Measurements from ENCODE around the gene PLPP4. TPM values are rescaled to one million over a fixed set of nuclear protein-coding genes. Genes with fewer than 3 reads are reported as not detected.

PLPP4 gene
- total RNA-seq, 2 donors from 2014 or later, result not detected

- ATAC-seq, result no peak
- no peak for DNase-seq (ENCODE audit: low spot score)
- Mint-ChIP-seq H3K9me3 (no peaks in the 10 kb centered on the region), H3K4me3 (no peak overlapping the region), H3K27ac (no peak overlapping the region), H3K36me3 (no peaks in the 10 kb centered on the region), H3K27me3 (peaks cover 13 to 20% of the 10 kb centered on the region in 2 donors), H3K4me1 (ENCODE audit: low read depth in 2 of 2) (peaks cover 0 to 5% of the 10 kb centered on the region in 2 donors)
These were observed 23.9 kb upstream of the PLPP4 start for GRCh38 chr10:120433141-120433540.

- ATAC-seq (no peak), DNase-seq (ENCODE audit: low spot score) (no peak)
- Mint-ChIP-seq H3K9me3 (no peaks in the 10 kb centered on the region), H3K4me1 (ENCODE audit: low read depth in 2 of 2) (peaks cover 0 to under 1% of the 10 kb centered on the region in 2 donors), H3K27me3 (peaks cover 1 to 8% of the 10 kb centered on the region in 2 donors), H3K36me3 (no peaks in the 10 kb centered on the region), H3K27ac (no peak overlapping the region), H3K4me3 (no peak overlapping the region)
These were observed 20.5 kb upstream of the PLPP4 start for GRCh38 chr10:120436439-120437112.

- ATAC-seq (no peak), DNase-seq (ENCODE audit: low spot score) (no peak)
- Mint-ChIP-seq H3K9me3 (no peaks in the 10 kb centered on the region), H3K36me3 (no peaks in the 10 kb centered on the region), H3K27ac (no peak overlapping the region), H3K4me3 (no peak overlapping the region), H3K4me1 (ENCODE audit: low read depth in 2 of 2) (no peaks in the 10 kb centered on the region), H3K27me3 (peaks cover 0 to 4% of the 10 kb centered on the region in 2 donors)
These were observed 19.5 kb upstream of the PLPP4 start for GRCh38 chr10:120437541-120437940.

- Mint-ChIP-seq H3K4me1 (ENCODE audit: low read depth in 2 of 2) (peaks cover 0 to 6% of the 10 kb centered on the region in 2 donors), H3K36me3 (no peaks in the 10 kb centered on the region), H3K9me3 (no peaks in the 10 kb centered on the region), H3K27ac (no peak overlapping the region), H3K4me3 (no peak overlapping the region), H3K27me3 (peaks cover 33 to 39% of the 10 kb centered on the region in 2 donors)
- no peak for ATAC-seq
- DNase-seq (ENCODE audit: low spot score), result no peak
These were observed 5.1 kb upstream of the PLPP4 start for GRCh38 chr10:120451968-120452367.

GRCh38 chr10:120453319-120453718 lies 3.7 kb upstream of the PLPP4 start:
- Mint-ChIP-seq H3K4me3 (no peak overlapping the region), H3K4me1 (ENCODE audit: low read depth in 2 of 2) (peaks cover 0 to 6% of the 10 kb centered on the region in 2 donors), H3K27me3 (peaks cover 30 to 36% of the 10 kb centered on the region in 2 donors), H3K9me3 (no peaks in the 10 kb centered on the region), H3K36me3 (no peaks in the 10 kb centered on the region), H3K27ac (no peak overlapping the region)
- DNase-seq (ENCODE audit: low spot score) (no peak), ATAC-seq (no peak)

- no peak overlapping the region for H3K4me3 Mint-ChIP-seq
- peaks cover 0 to 6% of the 10 kb centered on the region in 2 donors for H3K4me1 Mint-ChIP-seq (ENCODE audit: low read depth in 2 of 2)
- no peaks in the 10 kb centered on the region for H3K36me3 Mint-ChIP-seq
- no peak for DNase-seq (ENCODE audit: low spot score)
- ATAC-seq, result no peak
- peaks cover 33 to 41% of the 10 kb centered on the region in 2 donors for H3K27me3 Mint-ChIP-seq
- no peak overlapping the region for H3K27ac Mint-ChIP-seq
- no peaks in the 10 kb centered on the region for H3K9me3 Mint-ChIP-seq
These were observed 3.1 kb upstream of the PLPP4 start for GRCh38 chr10:120453886-120454285.

- Mint-ChIP-seq H3K4me3 (no peak overlapping the region), H3K4me1 (ENCODE audit: low read depth in 2 of 2) (peaks cover 0 to 6% of the 10 kb centered on the region in 2 donors), H3K27me3 (peaks cover 39 to 43% of the 10 kb centered on the region in 2 donors), H3K36me3 (no peaks in the 10 kb centered on the region), H3K27ac (no peak overlapping the region), H3K9me3 (no peaks in the 10 kb centered on the region)
- ATAC-seq (no peak), DNase-seq (ENCODE audit: low spot score) (no peak)
These were observed 2.0 kb upstream of the PLPP4 start for GRCh38 chr10:120455004-120455403.

GRCh38 chr10:120455606-120456005 lies 1.4 kb upstream of the PLPP4 start:
- H3K4me1 Mint-ChIP-seq (ENCODE audit: low read depth in 2 of 2), result peaks cover 0 to 6% of the 10 kb centered on the region in 2 donors
- H3K27me3 Mint-ChIP-seq, result peaks cover 39 to 43% of the 10 kb centered on the region in 2 donors
- no peak overlapping the region for H3K4me3 Mint-ChIP-seq
- H3K9me3 Mint-ChIP-seq, result no peaks in the 10 kb centered on the region
- H3K27ac Mint-ChIP-seq, result no peak overlapping the region
- ATAC-seq (no peak), DNase-seq (ENCODE audit: low spot score) (no peak)
- H3K36me3 Mint-ChIP-seq, result no peaks in the 10 kb centered on the region

- H3K4me3 Mint-ChIP-seq, result peak overlapping the region; percentile 68
- H3K27me3 Mint-ChIP-seq, result peaks cover 43 to 49% of the 10 kb centered on the region in 2 donors
- no peak overlapping the region for H3K27ac Mint-ChIP-seq
- H3K36me3 Mint-ChIP-seq, result no peaks in the 10 kb centered on the region
- H3K4me1 Mint-ChIP-seq (ENCODE audit: low read depth in 2 of 2), result peaks cover 0 to 6% of the 10 kb centered on the region in 2 donors
- H3K9me3 Mint-ChIP-seq, result no peaks in the 10 kb centered on the region
- no peak for DNase-seq (ENCODE audit: low spot score)
- ATAC-seq, result no peak
These were observed 843 bp upstream of the PLPP4 start for GRCh38 chr10:120456143-120456625.

- no peak for ATAC-seq
These were observed 575 bp downstream of the PLPP4 start for GRCh38 chr10:120457431-120458172.

GRCh38 chr10:120458432-120458831 lies 1.4 kb downstream of the PLPP4 start:
- no peaks in the 10 kb centered on the region for H3K9me3 Mint-ChIP-seq
- H3K27me3 Mint-ChIP-seq, result peaks cover 37 to 50% of the 10 kb centered on the region in 2 donors
- DNase-seq (ENCODE audit: low spot score) (no peak), ATAC-seq (no peak)
- H3K27ac Mint-ChIP-seq, result no peak overlapping the region
- no peaks in the 10 kb centered on the region for H3K36me3 Mint-ChIP-seq
- H3K4me1 Mint-ChIP-seq (ENCODE audit: low read depth in 2 of 2), result peaks cover 0 to 6% of the 10 kb centered on the region in 2 donors
- H3K4me3 Mint-ChIP-seq, result peak overlapping the region; percentile 45

More at GRCh38 chr10:120457431-120458172, 575 bp downstream of the PLPP4 start:
- H3K27me3 Mint-ChIP-seq, result peaks cover 41 to 51% of the 10 kb centered on the region in 2 donors
- no peaks in the 10 kb centered on the region for H3K9me3 Mint-ChIP-seq
- no peak for DNase-seq (ENCODE audit: low spot score)
- no peaks in the 10 kb centered on the region for H3K36me3 Mint-ChIP-seq
- H3K4me3 Mint-ChIP-seq, result peak overlapping the region; percentile 45
- peaks cover 0 to 6% of the 10 kb centered on the region in 2 donors for H3K4me1 Mint-ChIP-seq (ENCODE audit: low read depth in 2 of 2)
- no peak overlapping the region for H3K27ac Mint-ChIP-seq

GRCh38 chr10:120459185-120459584 lies 2.2 kb downstream of the PLPP4 start:
- Mint-ChIP-seq H3K36me3 (no peaks in the 10 kb centered on the region), H3K9me3 (no peaks in the 10 kb centered on the region), H3K27me3 (peaks cover 32 to 42% of the 10 kb centered on the region in 2 donors), H3K4me1 (ENCODE audit: low read depth in 2 of 2) (peaks cover 0 to 6% of the 10 kb centered on the region in 2 donors), H3K27ac (no peak overlapping the region), H3K4me3 (no peak overlapping the region)
- no peak for DNase-seq (ENCODE audit: low spot score)
- ATAC-seq, result no peak

- no peaks in the 10 kb centered on the region for H3K36me3 Mint-ChIP-seq
- DNase-seq (ENCODE audit: low spot score) (no peak), ATAC-seq (no peak)
- H3K4me1 Mint-ChIP-seq (ENCODE audit: low read depth in 2 of 2), result peaks cover 0 to 4% of the 10 kb centered on the region in 2 donors
- H3K27ac Mint-ChIP-seq, result no peak overlapping the region
- H3K27me3 Mint-ChIP-seq, result peaks cover 30 to 32% of the 10 kb centered on the region in 2 donors
- no peaks in the 10 kb centered on the region for H3K9me3 Mint-ChIP-seq
- H3K4me3 Mint-ChIP-seq, result no peak overlapping the region
These were observed 3.2 kb downstream of the PLPP4 start for GRCh38 chr10:120460186-120460585.

- Mint-ChIP-seq H3K36me3 (no peaks in the 10 kb centered on the region), H3K27ac (no peak overlapping the region), H3K4me3 (no peak overlapping the region), H3K4me1 (ENCODE audit: low read depth in 2 of 2) (peaks cover 0 to 3% of the 10 kb centered on the region in 2 donors), H3K9me3 (no peaks in the 10 kb centered on the region), H3K27me3 (peaks cover 26 to 29% of the 10 kb centered on the region in 2 donors)
- ATAC-seq (no peak), DNase-seq (ENCODE audit: low spot score) (no peak)
These were observed 3.7 kb downstream of the PLPP4 start for GRCh38 chr10:120460776-120461175.
